NCI-H226 (cell line): ENCODE results near the gene DPYD.
"Not testable (repeated sequence)": the region's sequence is repeated elsewhere in the genome, so short reads cannot be mapped to it uniquely, and the experiment has no call there.

Experiments
- DNase-seq: peaks from one replicate; pipeline ENCODE4 v3.0.0-alpha.2; 2015

DPYD gene

GRCh38 chr1:97258597-97258996 is 662.2 kb downstream of the DPYD start:
- no peak for DNase-seq

- peak; percentile 51 for DNase-seq
Measured at GRCh38 chr1:97254731-97255463, 665.9 kb downstream of the DPYD start.

DNA sequence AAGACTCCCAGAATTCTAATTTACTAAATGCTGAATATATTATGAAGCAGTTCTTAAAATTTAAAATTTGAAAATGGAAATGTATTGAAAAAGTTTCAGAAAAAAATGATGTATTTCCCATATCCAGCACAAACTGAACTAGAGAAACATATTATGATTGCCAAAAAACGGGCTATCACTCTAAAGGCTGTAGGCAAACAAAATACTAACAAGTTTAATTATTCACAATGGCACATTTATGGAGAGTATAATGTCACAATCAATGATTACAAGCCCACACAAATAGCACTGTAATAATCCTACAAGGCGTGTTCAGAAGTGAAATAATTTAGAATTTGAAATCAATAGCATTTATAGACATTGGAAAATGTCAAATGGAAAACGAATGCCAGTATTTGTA is 667.9 kb downstream of the DPYD start:
- no peak for DNase-seq

- DNase-seq: peak; percentile 61
Measured at GRCh38 chr1:97252076-97252475, 668.8 kb downstream of the DPYD start.

DNA sequence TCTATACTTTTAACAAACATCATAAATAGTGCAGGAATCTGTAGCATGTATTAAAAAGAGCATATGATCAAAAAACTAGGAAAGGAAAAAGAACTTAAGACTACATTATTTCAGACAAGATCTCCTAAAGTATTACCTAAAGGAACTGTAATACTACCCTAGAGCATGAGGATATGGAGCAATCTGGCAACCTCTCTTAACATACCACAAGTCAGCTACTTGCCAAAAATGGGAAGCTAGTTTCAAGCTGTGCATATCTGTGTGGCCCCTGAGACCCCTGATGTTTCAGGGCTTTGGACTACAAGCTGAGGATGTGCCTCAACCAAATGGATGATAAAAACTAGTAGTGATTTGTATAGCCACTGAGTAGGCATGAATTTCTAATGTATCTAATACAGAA is 673.6 kb downstream of the DPYD start:
- DNase-seq: peak; percentile 6

GRCh38 chr1:97245682-97246081 is 675.2 kb downstream of the DPYD start:
- no peak for DNase-seq

DNA sequence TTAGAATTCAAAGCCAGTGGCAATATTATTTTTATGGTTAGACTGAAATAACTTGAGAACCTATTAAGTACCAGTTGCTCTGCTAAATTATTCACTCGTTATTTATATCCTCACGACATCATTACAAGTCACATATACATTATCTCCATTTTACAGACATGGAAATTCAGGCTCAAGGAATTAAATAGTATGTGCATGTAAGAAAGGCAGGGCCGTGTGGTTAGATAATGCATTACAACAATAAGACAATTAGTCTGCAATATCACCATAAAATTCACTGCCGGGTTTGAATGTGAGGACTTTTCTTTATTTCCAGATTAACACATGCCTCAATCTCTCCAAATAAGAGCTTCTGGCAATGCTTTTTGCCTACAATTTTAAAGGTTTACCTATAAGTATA is 675.8 kb downstream of the DPYD start:
- no peak for DNase-seq

GRCh38 chr1:97243973-97244560 is 676.8 kb downstream of the DPYD start:
- DNase-seq: no peak

DNA sequence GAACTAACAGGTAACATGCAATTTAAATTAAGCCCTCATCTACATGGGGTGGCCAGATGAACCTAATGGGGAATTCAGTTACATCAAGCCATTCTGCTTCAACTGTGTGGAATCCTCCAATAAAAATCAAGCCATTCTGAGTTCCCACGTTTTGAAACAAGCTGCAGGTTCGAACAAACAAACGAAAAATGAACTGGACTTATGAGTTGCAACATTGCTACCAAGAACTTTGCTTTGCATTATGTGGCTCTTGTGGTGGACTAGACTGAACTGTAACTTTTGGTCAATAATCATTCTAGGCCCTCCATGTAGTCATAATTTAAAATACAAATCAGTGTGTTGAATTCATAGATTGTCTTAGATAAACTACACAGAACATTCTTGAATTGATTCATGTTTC is 682.0 kb downstream of the DPYD start:
- no peak for DNase-seq

- DNase-seq: not testable (repeated sequence)
Measured at GRCh38 chr1:97231354-97231753, 689.5 kb downstream of the DPYD start.

GRCh38 chr1:97212671-97213070 is 708.2 kb downstream of the DPYD start:
- no peak for DNase-seq

- DNase-seq: no peak
Measured at GRCh38 chr1:97210307-97210706, 710.5 kb downstream of the DPYD start.

DNA sequence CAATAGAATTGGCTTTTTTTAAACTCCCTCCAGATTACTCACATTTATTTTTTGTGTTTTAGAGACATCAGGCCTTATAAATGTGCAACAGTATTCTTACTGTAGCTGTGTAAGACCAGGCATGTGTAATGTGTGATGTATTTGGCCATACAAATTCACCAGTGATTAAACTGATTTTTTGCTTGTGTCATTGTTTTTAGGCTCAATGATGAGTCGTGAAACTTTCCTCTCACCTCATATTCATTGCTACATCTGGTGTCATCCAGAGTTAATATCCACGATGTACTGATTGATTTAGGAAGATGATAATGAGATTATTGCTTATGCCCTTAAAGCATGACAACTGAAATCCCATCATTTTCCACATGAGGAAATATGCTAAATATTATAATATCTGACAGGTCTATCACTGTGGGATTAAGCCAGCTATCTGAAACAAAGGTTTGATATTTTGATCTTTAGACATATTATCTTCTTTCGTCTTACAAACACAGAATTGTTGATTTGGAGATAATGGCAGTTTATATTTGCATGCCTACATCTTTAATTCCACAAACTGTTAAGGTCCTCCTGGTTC is 711.4 kb downstream of the DPYD start:
- no peak for DNase-seq

- no peak for DNase-seq
Measured at GRCh38 chr1:97207868-97208267, 713.0 kb downstream of the DPYD start.

GRCh38 chr1:97204468-97204867 is 716.4 kb downstream of the DPYD start:
- DNase-seq: no peak

- DNase-seq: no peak
Measured at GRCh38 chr1:97202481-97203380, 718.1 kb downstream of the DPYD start.

GRCh38 chr1:97201641-97202040 is 719.2 kb downstream of the DPYD start:
- no peak for DNase-seq

DNA sequence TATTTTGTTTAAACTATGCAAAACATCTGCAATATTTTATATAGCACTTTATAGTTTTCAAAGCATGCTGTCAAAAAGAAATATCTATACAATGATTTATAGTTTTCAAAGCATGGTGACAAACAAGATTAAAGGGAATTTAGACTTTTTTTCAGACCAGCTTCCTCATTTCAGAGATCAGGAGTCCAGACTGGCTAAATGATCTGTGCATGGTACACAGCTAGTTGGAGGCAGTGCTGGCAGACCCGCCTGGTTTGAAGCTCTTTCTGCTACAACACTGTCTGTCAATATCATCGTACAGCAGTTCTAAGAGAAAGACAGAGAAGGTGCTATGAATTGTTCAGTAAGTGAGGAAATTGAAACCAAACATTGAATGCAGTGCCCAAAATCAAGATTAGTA is 720.2 kb downstream of the DPYD start:
- DNase-seq: peak; percentile 29

- no peak for DNase-seq
Measured at GRCh38 chr1:97196825-97197516, 723.9 kb downstream of the DPYD start.

- DNase-seq: peak; percentile 96
Measured at GRCh38 chr1:97192872-97193572, 727.8 kb downstream of the DPYD start.

GRCh38 chr1:97190326-97190725 is 730.5 kb downstream of the DPYD start:
- DNase-seq: peak; percentile 63

DNA sequence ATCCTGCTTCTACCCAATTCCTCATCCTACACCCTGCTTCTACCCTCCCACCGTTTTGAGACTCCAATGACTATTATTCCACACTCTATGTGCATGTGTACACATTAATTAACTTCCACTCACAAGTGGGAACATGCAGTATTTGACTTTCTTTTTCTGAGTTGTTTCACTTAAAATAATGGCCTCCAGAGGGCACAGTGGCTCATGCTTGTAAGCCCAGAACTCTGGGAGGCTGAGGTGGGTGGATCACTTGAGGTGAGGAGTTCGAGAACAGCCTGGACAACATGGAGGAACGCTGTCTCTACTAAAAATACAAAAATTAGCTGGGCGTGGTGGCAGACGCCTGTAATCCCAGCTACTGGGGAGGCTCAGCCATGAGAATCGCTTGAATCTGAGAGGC is 734.5 kb downstream of the DPYD start:
- no peak for DNase-seq
